Caco-2 (cell line): ENCODE data around the gene ABCA4. TPM values are rescaled to one million over a fixed set of nuclear protein-coding genes. Genes with fewer than 3 reads are reported as not detected.

ENCODE experiments used
- BruUV-seq: library from RNA; stranded (reverse); fragments of 400-500 nt; replicated peaks from 2 replicates; lab custom pipeline; 2021; lab: Mats Ljungman, UMichigan
- CTCF ChIA-PET: fragments of 300-600 bp; sonication (Branson Sonifier 250); formaldehyde crosslinking; loops from one replicate; lab custom pipeline; 2022; ENCODE audit warnings: antibody characterized with exemption; lab: Charles Lee
- POLR2A ChIA-PET: fragments of 300-600 bp; sonication (Branson Sonifier 250); formaldehyde crosslinking; loops from one replicate; lab custom pipeline; 2022; ENCODE audit warnings: antibody characterized with exemption; lab: Charles Lee
- DNase-seq, 2 experiments: peaks; one replicate each; pipeline versions ENCODE4 v3.0.0 to v3.0.0-alpha.2; 2020 to 2022
- H3K27me3 ChIP-seq: replicated peaks from 2 replicates; pipeline ENCODE4 v1.6.0; 2011; ENCODE audit warnings: low read length; ENCODE audit not compliant: control insufficient read depth, insufficient read depth
- H3K36me3 ChIP-seq: 2 replicates; pipeline ENCODE4 v1.5.1; 2011; ENCODE audit warnings: low read length; ENCODE audit not compliant: control insufficient read depth, insufficient read depth
- H3K4me1 ChIP-seq: fragments of 250-450 bp; sonication (Bioruptor Pico); 2 replicates; pipeline ENCODE4 v1.5.1; 2020; ENCODE audit warnings: mild to moderate bottlenecking
- H3K4me3 ChIP-seq: 2 replicates; pipeline ENCODE4 v1.5.1; 2011; ENCODE audit warnings: low read depth, mild to moderate bottlenecking, control low read depth, low read length
- H3K9me3 ChIP-seq: fragments of 250-450 bp; sonication (Bioruptor Pico); 2 replicates; pipeline ENCODE4 v1.5.1; 2020; ENCODE audit warnings: mild to moderate bottlenecking, moderate library complexity
- H3K27ac Mint-ChIP-seq: one replicate; pipeline ENCODE4 v1.8.0; 2022; ENCODE audit warnings: mixed read lengths; ENCODE audit not compliant: unreplicated experiment
- H3K27me3 Mint-ChIP-seq: one replicate; pipeline ENCODE4 v1.8.0; 2022; ENCODE audit warnings: mixed read lengths; ENCODE audit not compliant: insufficient read depth, unreplicated experiment
- H3K36me3 Mint-ChIP-seq: one replicate; pipeline ENCODE4 v1.8.0; 2022; ENCODE audit warnings: mild to moderate bottlenecking, mixed read lengths; ENCODE audit not compliant: insufficient read depth, unreplicated experiment
- H3K4me1 Mint-ChIP-seq: one replicate; pipeline ENCODE4 v1.8.0; 2022; ENCODE audit warnings: low read depth, mixed read lengths; ENCODE audit not compliant: unreplicated experiment
- H3K4me3 Mint-ChIP-seq: one replicate; pipeline ENCODE4 v1.8.0; 2022; ENCODE audit warnings: mild to moderate bottlenecking, moderate library complexity, mixed read lengths; ENCODE audit not compliant: unreplicated experiment
- H3K9me3 Mint-ChIP-seq: one replicate; pipeline ENCODE4 v1.8.0; 2022; ENCODE audit warnings: mixed read lengths; ENCODE audit not compliant: unreplicated experiment
- intact Hi-C: fragments of 100-400 bp; cut with micrococcal nuclease; formaldehyde crosslinking; loops from one replicate; pipeline ENCODE4 v1.10.0; 2022; ENCODE audit not compliant: unreplicated experiment
- total RNA-seq: library from RNA; stranded (reverse); gene quantifications from 2 replicates; pipeline ENCODE4 v1.2.3, GENCODE V29; 2022
- TF ChIP-seq, protein P1 (sequence below), 2 experiments: fragments of 200-600 bp in 1 of 2; IDR thresholded peaks; 1 replicate in 1 of 2; 2 replicates in 1 of 2; pipeline versions ENCODE4 v1.5.1 to v1.8.0; 2011 to 2022; ENCODE audit warnings: antibody characterized with exemption in 1 of 2, control low read depth in 1 of 2, inconsistent platforms in 1 of 2, low read depth in 1 of 2, low read length in 1 of 2, mild to moderate bottlenecking in 1 of 2, moderate library complexity in 1 of 2; ENCODE audit not compliant: insufficient read depth in 1 of 2, severe bottlenecking in 1 of 2, unreplicated experiment in 1 of 2

The ABCA4 gene
- total RNA-seq, 1 experiment from 2014 or later, result 1.8 TPM

DNA sequence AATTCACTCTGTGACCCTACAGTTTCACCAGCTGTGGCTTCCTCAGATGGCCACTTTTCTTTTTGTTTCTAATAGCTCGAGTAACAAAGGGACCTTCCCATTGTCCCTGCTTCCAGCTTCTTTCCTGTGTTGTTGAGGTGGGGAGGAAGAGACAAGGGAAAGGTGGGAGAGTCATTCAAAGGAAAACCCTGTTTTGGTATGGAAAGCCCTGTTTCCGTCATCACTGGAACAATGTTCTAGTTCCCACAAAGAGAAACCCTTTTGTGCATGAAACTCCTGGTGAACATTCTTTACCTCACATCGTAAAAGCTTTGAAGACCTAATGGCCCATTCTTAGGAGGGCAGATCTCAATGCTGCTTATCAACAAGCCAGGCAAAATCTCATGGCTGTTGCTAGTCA is 62.2 kb downstream of the ABCA4 start:
- no peaks in the 10 kb centered on the region for H3K9me3 ChIP-seq
- H3K4me1 ChIP-seq, result peaks cover 36% of the 10 kb centered on the region
- intact Hi-C loops, result no loop called here
- ChIA-PET CTCF (no interaction called here), POLR2A (interaction anchor here (1.0 kb wide), 1 partner anchor 179 kb away, joined by 4 read pairs; the partner anchor contains the start of gene ARHGAP29)
- Mint-ChIP-seq H3K27me3 (no peaks in the 10 kb centered on the region), H3K4me1 (peaks cover 28% of the 10 kb centered on the region), H3K4me3 (no peak overlapping the region), H3K36me3 (no peaks in the 10 kb centered on the region), H3K27ac (no peak overlapping the region), H3K9me3 (peaks cover 10% of the 10 kb centered on the region)
- no peaks in the 10 kb centered on the region for H3K36me3 ChIP-seq
- TF ChIP-seq, protein P1, sequence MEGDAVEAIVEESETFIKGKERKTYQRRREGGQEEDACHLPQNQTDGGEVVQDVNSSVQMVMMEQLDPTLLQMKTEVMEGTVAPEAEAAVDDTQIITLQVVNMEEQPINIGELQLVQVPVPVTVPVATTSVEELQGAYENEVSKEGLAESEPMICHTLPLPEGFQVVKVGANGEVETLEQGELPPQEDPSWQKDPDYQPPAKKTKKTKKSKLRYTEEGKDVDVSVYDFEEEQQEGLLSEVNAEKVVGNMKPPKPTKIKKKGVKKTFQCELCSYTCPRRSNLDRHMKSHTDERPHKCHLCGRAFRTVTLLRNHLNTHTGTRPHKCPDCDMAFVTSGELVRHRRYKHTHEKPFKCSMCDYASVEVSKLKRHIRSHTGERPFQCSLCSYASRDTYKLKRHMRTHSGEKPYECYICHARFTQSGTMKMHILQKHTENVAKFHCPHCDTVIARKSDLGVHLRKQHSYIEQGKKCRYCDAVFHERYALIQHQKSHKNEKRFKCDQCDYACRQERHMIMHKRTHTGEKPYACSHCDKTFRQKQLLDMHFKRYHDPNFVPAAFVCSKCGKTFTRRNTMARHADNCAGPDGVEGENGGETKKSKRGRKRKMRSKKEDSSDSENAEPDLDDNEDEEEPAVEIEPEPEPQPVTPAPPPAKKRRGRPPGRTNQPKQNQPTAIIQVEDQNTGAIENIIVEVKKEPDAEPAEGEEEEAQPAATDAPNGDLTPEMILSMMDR (IDR thresholded peaks at IDR 0.05; ENCODE audit: insufficient read depth in 1 of 2, low read depth in 1 of 2, low read length in 1 of 2, severe bottlenecking in 1 of 2, unreplicated experiment in 1 of 2), result no peak
- no TSS peak for BruUV-seq
- no peak for DNase-seq
- no peaks in the 10 kb centered on the region for H3K27me3 ChIP-seq
- no peak overlapping the region for H3K4me3 ChIP-seq

DNA sequence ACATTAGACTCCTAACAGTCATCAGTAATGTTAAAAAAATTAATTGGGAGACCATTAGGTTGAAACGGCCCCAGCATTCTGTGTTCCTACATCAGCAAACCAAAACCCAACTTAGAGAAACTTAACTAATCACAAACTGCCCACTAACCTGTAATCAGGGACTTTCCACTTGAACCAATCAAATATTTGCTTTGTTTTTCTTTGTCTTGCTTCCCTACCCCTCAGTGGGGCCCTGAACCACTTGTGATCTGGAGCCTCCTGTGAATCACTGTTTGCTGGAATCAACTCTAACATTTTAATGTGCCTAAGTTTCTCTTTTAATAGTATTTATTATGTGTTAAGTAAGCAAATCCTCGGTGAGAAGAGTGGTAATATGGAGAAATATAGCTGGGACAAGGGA is 64.0 kb downstream of the ABCA4 start:
- no peak overlapping the region for H3K4me3 ChIP-seq
- ChIA-PET CTCF (no interaction called here), POLR2A (no interaction called here)
- H3K9me3 ChIP-seq, result no peaks in the 10 kb centered on the region
- TF ChIP-seq, protein P1 (IDR thresholded peaks at IDR 0.05; ENCODE audit: insufficient read depth in 1 of 2, low read depth in 1 of 2, low read length in 1 of 2, severe bottlenecking in 1 of 2, unreplicated experiment in 1 of 2), result no peak
- BruUV-seq, result no TSS peak
- Mint-ChIP-seq H3K36me3 (no peaks in the 10 kb centered on the region), H3K4me1 (peaks cover 12% of the 10 kb centered on the region), H3K27ac (peak overlapping the region; percentile 48), H3K27me3 (no peaks in the 10 kb centered on the region), H3K4me3 (no peak overlapping the region), H3K9me3 (peaks cover 10% of the 10 kb centered on the region)
- H3K4me1 ChIP-seq, result peaks cover 22% of the 10 kb centered on the region
- no peaks in the 10 kb centered on the region for H3K36me3 ChIP-seq
- no peaks in the 10 kb centered on the region for H3K27me3 ChIP-seq
- no peak for DNase-seq
- intact Hi-C loops, result no loop called here

DNA sequence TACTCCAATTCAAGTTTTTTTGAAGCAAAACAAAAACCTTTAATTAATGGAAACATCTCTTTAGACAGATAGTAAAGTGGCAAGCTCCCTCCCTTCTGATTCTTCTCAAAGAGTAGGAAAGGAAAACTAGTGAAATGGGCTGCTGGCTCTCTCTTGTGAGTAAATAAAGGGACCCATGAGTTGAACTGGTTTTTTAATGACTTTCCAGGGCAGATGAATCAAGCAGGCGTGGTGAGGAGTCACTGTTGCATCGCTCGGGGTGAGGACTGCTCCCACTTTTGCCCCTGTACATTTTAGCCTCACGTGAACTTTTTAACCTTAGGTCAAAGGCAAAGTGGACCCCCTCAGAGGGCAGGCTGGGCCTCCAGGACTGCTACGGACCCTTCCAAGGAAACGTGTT is 64.8 kb downstream of the ABCA4 start:
- ChIA-PET POLR2A (no interaction called here), CTCF (no interaction called here)
- Histone ChIP-seq H3K4me3 (no peak overlapping the region), H3K36me3 (no peaks in the 10 kb centered on the region), H3K9me3 (no peaks in the 10 kb centered on the region), H3K27me3 (no peaks in the 10 kb centered on the region), H3K4me1 (peaks cover 17% of the 10 kb centered on the region; the same call in 1 of the 2 replicates)
- Mint-ChIP-seq H3K27ac (peak overlapping the region; percentile 48), H3K4me1 (peaks cover 10% of the 10 kb centered on the region), H3K27me3 (no peaks in the 10 kb centered on the region), H3K4me3 (no peak overlapping the region), H3K36me3 (no peaks in the 10 kb centered on the region), H3K9me3 (peaks cover 10% of the 10 kb centered on the region)
- intact Hi-C loops, result no loop called here
- no peak for DNase-seq
- no TSS peak for BruUV-seq
- TF ChIP-seq, protein P1 (IDR thresholded peaks at IDR 0.05; ENCODE audit: insufficient read depth in 1 of 2, low read depth in 1 of 2, low read length in 1 of 2, severe bottlenecking in 1 of 2, unreplicated experiment in 1 of 2), result no peak
